Panc1 (cell line): ENCODE measurements around the gene IGF2R. TPM values are rescaled to one million over a fixed set of nuclear protein-coding genes. Genes with fewer than 3 reads are reported as not detected.
"Not testable (repeated sequence)": the region's sequence is repeated elsewhere in the genome, so short reads cannot be mapped to it uniquely, and the experiment has no call there.

Experiments
- ATAC-seq: fragments of 200-7000 bp; cut with Tn5 transposase; 2 replicates; pipeline ENCODE4 v1.9.1; 2020; ENCODE audit warnings: mild to moderate bottlenecking, moderate library complexity
- BruUV-seq: library from RNA; stranded (reverse); fragments of 400-500 nt; replicated peaks from 2 replicates; lab custom pipeline; 2021; lab: Mats Ljungman, UMichigan
- CTCF ChIA-PET: fragments of 300-600 bp; sonication (Branson Sonifier 250); formaldehyde crosslinking; loops from one replicate; lab custom pipeline; 2022; ENCODE audit warnings: antibody characterized with exemption; lab: Charles Lee
- POLR2A ChIA-PET: fragments of 300-600 bp; sonication (Branson Sonifier 250); formaldehyde crosslinking; loops from one replicate; lab custom pipeline; 2022; ENCODE audit warnings: antibody characterized with exemption; lab: Charles Lee
- DNase-seq: peaks from one replicate; pipeline ENCODE4 v3.0.0-alpha.2; 2010; ENCODE audit warnings: low read depth, low spot score
- H3K27ac ChIP-seq: 2 replicates; pipeline ENCODE4 v1.5.1; 2011; ENCODE audit warnings: mild to moderate bottlenecking, low read length, inconsistent platforms
- H3K27me3 ChIP-seq: fragments of 200-500 bp; sonication (Bioruptor generic); 2 replicates; pipeline ENCODE4 v1.6.0; 2014; ENCODE audit warnings: low read length, inconsistent platforms; ENCODE audit not compliant: control insufficient read depth, insufficient read depth
- H3K36me3 ChIP-seq: fragments of 200-500 bp; sonication (Bioruptor generic); 2 replicates; pipeline ENCODE4 v1.5.1; 2014; ENCODE audit warnings: inconsistent platforms, mild to moderate bottlenecking, low read length, moderate library complexity; ENCODE audit not compliant: control insufficient read depth, insufficient read depth
- H3K4me1 ChIP-seq: 2 replicates; pipeline ENCODE4 v1.5.1; 2011; ENCODE audit warnings: inconsistent platforms, mild to moderate bottlenecking, low read length, moderate library complexity; ENCODE audit not compliant: control insufficient read depth, insufficient read depth
- H3K4me3 ChIP-seq, 2 experiments: 2 replicates each; pipeline ENCODE4 v1.5.1; 2011 to 2012; ENCODE audit warnings: low read depth in 2 of 2, low read length in 2 of 2, mild to moderate bottlenecking in 2 of 2, inconsistent platforms in 1 of 2, moderate library complexity in 1 of 2
- H3K9me3 ChIP-seq: fragments of 200-500 bp; sonication (Bioruptor generic); 2 replicates; pipeline ENCODE4 v1.5.1; 2014; ENCODE audit warnings: low read depth, mild to moderate bottlenecking, inconsistent platforms, low read length, moderate library complexity; ENCODE audit not compliant: control insufficient read depth, insufficient read depth
- CTCF ChIP-seq: fragments of 450-650 bp; IDR thresholded peaks from 2 replicates; pipeline ENCODE4 v1.5.1; 2017; ENCODE audit warnings: mild to moderate bottlenecking
- POLR2AphosphoS5 ChIP-seq: IDR thresholded peaks from 2 replicates; pipeline ENCODE4 v1.6.1; 2012; ENCODE audit warnings: mild to moderate bottlenecking, low read depth, low read length, moderate library complexity
- SIN3A ChIP-seq: IDR thresholded peaks from 2 replicates; pipeline ENCODE4 v1.6.1; 2012; ENCODE audit warnings: low read depth, mild to moderate bottlenecking, low read length, moderate library complexity, borderline replicate concordance; ENCODE audit not compliant: insufficient read depth
- TCF7L2 ChIP-seq: IDR thresholded peaks from 2 replicates; pipeline ENCODE4 v1.6.1; 2011; ENCODE audit warnings: mild to moderate bottlenecking, low read depth, low read length, inconsistent platforms
- in situ Hi-C: cut with HindIII; loops from 2 replicates; pipeline ENCODE4 v1.10.0; 2016; ENCODE audit warnings: low sequenced_read_pairs, low pct_unique_long_range_greater_than_20kb
- intact Hi-C: fragments of 100-400 bp; cut with micrococcal nuclease; formaldehyde crosslinking; loops from one replicate; pipeline ENCODE4 v1.10.0; 2022; ENCODE audit not compliant: unreplicated experiment
- total RNA-seq: library from RNA; stranded (reverse); gene quantifications from one replicate; pipeline ENCODE4 v1.2.1, GENCODE V29; 2021; ENCODE audit not compliant: unreplicated experiment
- TF ChIP-seq, protein P1 (sequence below), 2 experiments: IDR thresholded peaks; 2 replicates each; pipeline ENCODE4 v1.6.1; 2011 to 2012; ENCODE audit warnings: low read depth in 2 of 2, control low read depth in 1 of 2, low read length in 1 of 2, mild to moderate bottlenecking in 1 of 2, moderate library complexity in 1 of 2; ENCODE audit not compliant: insufficient read depth in 1 of 2

IGF2R gene
- total RNA-seq, 1 experiment from 2014 or later = 163 TPM

DNA sequence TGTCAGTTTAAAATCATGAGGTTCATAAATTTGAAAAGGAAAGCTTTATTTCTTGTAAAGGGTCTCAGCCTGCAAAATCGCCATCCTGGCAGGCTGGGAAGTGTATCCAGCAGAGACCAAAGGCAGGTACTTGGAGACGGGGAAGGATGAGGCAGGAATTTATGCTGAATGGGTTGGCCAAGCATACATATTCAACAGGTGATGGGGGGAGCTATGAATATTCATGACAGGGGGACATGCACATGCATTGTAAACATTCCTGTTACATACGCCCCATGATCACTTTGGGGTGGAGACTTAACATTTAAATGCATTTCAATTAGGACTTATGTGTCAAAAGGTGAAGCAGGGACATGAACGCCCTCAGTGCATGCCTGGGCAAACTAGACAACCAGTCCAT, 142.9 kb downstream of the IGF2R start:
- no peak overlapping the region for H3K27ac ChIP-seq
- ATAC-seq (no peak), DNase-seq (no peak)
- intact Hi-C loops = no loop called here
- CTCF ChIA-PET = no interaction called here
- no peak overlapping the region for H3K4me3 ChIP-seq
- POLR2A ChIA-PET = no interaction called here
- in situ Hi-C loops = no loop called here
- no peaks in the 10 kb centered on the region; the same call in 1 of the 2 replicates for H3K36me3 ChIP-seq
- H3K27me3 ChIP-seq = no peaks in the 10 kb centered on the region
- no peaks in the 10 kb centered on the region for H3K4me1 ChIP-seq
- no TSS peak for BruUV-seq
- H3K9me3 ChIP-seq = no peaks in the 10 kb centered on the region
- no peak for TF ChIP-seq POLR2AphosphoS5
- TF ChIP-seq, protein P1, sequence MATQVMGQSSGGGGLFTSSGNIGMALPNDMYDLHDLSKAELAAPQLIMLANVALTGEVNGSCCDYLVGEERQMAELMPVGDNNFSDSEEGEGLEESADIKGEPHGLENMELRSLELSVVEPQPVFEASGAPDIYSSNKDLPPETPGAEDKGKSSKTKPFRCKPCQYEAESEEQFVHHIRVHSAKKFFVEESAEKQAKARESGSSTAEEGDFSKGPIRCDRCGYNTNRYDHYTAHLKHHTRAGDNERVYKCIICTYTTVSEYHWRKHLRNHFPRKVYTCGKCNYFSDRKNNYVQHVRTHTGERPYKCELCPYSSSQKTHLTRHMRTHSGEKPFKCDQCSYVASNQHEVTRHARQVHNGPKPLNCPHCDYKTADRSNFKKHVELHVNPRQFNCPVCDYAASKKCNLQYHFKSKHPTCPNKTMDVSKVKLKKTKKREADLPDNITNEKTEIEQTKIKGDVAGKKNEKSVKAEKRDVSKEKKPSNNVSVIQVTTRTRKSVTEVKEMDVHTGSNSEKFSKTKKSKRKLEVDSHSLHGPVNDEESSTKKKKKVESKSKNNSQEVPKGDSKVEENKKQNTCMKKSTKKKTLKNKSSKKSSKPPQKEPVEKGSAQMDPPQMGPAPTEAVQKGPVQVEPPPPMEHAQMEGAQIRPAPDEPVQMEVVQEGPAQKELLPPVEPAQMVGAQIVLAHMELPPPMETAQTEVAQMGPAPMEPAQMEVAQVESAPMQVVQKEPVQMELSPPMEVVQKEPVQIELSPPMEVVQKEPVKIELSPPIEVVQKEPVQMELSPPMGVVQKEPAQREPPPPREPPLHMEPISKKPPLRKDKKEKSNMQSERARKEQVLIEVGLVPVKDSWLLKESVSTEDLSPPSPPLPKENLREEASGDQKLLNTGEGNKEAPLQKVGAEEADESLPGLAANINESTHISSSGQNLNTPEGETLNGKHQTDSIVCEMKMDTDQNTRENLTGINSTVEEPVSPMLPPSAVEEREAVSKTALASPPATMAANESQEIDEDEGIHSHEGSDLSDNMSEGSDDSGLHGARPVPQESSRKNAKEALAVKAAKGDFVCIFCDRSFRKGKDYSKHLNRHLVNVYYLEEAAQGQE (IDR thresholded peaks at IDR 0.05; ENCODE audit: insufficient read depth in 1 of 2, low read depth in 2 of 2, low read length in 1 of 2) = no peak
- TF ChIP-seq CTCF = no peak
- no peak for TF ChIP-seq SIN3A
- TF ChIP-seq TCF7L2 = no peak

GRCh38 chr6:160112628-160113299, 143.9 kb downstream of the IGF2R start:
- DNase-seq (no peak), ATAC-seq (no peak)
- in situ Hi-C loops (no loop called here), intact Hi-C loops (no loop called here)
- ChIA-PET POLR2A (no interaction called here), CTCF (no interaction called here)
- Histone ChIP-seq H3K4me1 (no peaks in the 10 kb centered on the region), H3K9me3 (no peaks in the 10 kb centered on the region), H3K4me3 (no peak overlapping the region), H3K36me3 (no peaks in the 10 kb centered on the region), H3K27me3 (no peaks in the 10 kb centered on the region), H3K27ac (no peak overlapping the region)
- BruUV-seq = no TSS peak
- TF ChIP-seq SIN3A = no peak

- ATAC-seq, BruUV-seq, H3K9me3 ChIP-seq, in situ Hi-C loops, H3K4me1 ChIP-seq, POLR2A ChIA-PET, H3K27ac ChIP-seq, H3K4me3 ChIP-seq, CTCF ChIA-PET, DNase-seq, intact Hi-C loops, H3K36me3 ChIP-seq, H3K27me3 ChIP-seq: not testable (repeated sequence)
These were observed 145.7 kb downstream of the IGF2R start for GRCh38 chr6:160114536-160114935.
